ENCODE results near the gene PDIA5.

GRCh38 chr3:123020709-123021108 is 46.1 kb upstream of the PDIA5 start:
- TF ChIP-seq CTCF (IDR thresholded peaks at IDR 0.05; ENCODE audit: low read depth, low read length, poor library complexity, severe bottlenecking): no peak
- no peak for TF ChIP-seq EZH2phosphoT487 (IDR thresholded peaks at IDR 0.05; ENCODE audit: borderline replicate concordance, low read length)
